Measurements from ENCODE around the gene JOSD2. TPM values are rescaled to one million over a fixed set of nuclear protein-coding genes. Genes with fewer than 3 reads are reported as not detected.

JOSD2 gene
- total RNA-seq, 4 donors from 2014 or later: 1.8 to 22.8 (median 5.5) TPM

DNA sequence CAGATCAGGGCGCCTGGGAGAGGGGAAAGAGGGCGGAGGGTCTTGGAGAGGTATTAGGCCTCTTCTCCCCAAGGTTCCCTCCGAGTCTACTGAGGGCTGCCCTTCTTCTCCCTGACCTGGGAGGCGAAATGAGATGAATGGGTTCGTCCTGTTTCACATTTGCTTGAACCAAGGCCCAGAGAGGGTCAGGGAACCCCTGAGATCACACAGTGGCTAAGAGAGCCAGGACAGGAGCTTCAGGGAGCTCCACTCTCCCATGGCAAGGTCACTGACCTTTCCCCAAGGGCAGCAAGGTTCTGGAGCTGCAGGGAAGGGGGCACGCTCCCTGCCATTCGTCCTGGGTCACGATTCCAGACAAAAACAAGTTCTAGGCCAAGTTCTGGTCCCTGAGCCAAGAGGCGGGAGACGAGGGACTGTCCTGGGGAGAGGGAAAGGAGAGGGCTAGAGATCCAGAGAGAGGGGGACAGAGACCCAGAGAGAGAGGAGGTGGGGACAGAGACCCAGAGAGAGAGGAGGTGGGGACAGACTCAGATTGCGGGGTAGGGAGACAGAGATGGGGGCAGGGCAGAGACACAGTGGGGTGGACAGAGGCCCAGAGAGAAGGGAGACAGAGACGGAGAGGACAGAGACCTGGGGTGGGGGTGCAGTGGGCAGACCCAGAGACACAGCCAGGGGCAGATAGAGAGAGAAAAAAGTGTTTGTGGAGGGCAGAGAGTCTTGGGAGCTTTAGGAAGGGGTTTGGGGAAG lies 2.2 kb upstream of the JOSD2 start:
- TF ChIP-seq, protein P1, sequence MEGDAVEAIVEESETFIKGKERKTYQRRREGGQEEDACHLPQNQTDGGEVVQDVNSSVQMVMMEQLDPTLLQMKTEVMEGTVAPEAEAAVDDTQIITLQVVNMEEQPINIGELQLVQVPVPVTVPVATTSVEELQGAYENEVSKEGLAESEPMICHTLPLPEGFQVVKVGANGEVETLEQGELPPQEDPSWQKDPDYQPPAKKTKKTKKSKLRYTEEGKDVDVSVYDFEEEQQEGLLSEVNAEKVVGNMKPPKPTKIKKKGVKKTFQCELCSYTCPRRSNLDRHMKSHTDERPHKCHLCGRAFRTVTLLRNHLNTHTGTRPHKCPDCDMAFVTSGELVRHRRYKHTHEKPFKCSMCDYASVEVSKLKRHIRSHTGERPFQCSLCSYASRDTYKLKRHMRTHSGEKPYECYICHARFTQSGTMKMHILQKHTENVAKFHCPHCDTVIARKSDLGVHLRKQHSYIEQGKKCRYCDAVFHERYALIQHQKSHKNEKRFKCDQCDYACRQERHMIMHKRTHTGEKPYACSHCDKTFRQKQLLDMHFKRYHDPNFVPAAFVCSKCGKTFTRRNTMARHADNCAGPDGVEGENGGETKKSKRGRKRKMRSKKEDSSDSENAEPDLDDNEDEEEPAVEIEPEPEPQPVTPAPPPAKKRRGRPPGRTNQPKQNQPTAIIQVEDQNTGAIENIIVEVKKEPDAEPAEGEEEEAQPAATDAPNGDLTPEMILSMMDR (IDR thresholded peaks at IDR 0.05): no peak
- TF ChIP-seq POLR2A (IDR thresholded peaks at IDR 0.05): no peak
- intact Hi-C loops (cut with DNase I; ENCODE audit: low total_unique reads): no loop called here
- DNase-seq: no peak
- Histone ChIP-seq H3K4me1 (peaks cover 0 to 7% of the 10 kb centered on the region in 2 donors), H3K27ac (no peak overlapping the region), H3K36me3 (no peaks in the 10 kb centered on the region), H3K4me3 (no peak overlapping the region), H3K9me3 (no peaks in the 10 kb centered on the region), H3K27me3 (no peaks in the 10 kb centered on the region)

DNA sequence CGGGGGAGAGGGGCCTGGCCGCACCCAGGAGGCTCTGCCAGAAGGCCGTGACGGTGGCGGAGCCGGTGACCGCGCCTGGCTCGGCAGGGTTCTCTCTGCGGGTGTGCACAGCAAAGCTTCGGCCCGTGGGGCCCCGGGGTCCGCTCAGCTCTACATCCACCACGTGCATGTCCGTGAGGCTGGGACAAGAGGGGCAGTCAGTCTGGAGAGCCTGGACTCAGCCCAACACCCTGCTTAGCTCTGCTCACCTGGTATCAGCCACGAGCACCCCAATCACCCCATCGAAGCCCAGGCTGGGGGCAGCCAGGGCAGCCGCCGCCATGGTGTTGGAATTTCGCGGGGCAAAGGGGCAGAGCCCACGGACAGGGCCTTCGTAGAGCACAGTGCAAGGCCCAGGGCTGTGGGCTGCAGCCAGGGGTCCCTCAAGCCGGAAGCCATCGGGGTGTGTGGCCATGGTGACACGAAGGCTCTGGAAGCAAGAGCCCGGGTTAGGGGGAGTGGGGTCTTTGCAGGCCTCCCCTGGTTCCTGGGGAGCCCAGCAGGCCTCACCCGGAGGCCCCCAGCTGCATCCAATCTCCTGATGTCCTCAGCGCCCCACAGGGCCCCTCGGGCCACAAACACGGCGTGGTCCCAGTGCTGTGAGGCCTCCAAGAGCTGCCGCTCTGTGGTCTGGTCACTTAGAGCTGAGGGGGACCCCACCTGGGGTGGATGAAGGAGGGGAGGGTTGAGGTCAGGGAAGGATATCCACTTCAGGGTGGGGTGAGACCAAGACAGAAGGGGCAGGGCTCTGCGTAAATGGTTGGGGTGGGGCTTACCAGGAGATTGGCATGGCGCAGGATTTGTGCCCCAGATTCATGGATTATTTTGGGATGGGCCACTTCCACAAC lies 1.4 kb upstream of the JOSD2 start:
- H3K27ac ChIP-seq: peak overlapping the region in 1 of 2 donors; percentile 85
- intact Hi-C loops (cut with DNase I; ENCODE audit: low total_unique reads): no loop called here
- H3K4me1 ChIP-seq: peaks cover 0 to 7% of the 10 kb centered on the region in 2 donors
- no peaks in the 10 kb centered on the region for H3K27me3 ChIP-seq
- DNase-seq: no peak
- no peak overlapping the region for H3K4me3 ChIP-seq
- no peaks in the 10 kb centered on the region for H3K36me3 ChIP-seq
- no peaks in the 10 kb centered on the region for H3K9me3 ChIP-seq
- TF ChIP-seq, protein P1 (IDR thresholded peaks at IDR 0.05): no peak
- TF ChIP-seq POLR2A (IDR thresholded peaks at IDR 0.05): no peak

DNA sequence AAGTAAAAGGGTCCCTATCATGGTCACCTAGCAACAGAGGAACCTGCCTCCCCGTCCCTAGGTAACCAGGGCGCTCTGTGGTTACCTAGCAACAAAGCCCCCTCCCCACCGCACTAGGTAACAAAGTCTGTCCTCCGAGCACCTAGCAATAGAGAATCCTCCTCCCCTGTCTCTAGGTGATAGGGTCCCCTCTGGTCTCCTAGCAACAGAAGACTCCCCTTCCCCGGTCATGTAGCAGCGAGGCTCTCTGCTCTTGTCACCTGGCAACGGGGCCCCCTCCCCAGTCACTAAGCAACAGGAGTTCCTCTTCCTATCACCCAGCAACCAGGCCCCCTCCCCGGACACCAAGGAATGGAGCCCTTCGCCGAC lies 307 bp downstream of the JOSD2 start:
- Histone ChIP-seq H3K27me3 (no peaks in the 10 kb centered on the region), H3K4me3 (peak overlapping the region; percentile 59 to 97), H3K9me3 (no peaks in the 10 kb centered on the region), H3K36me3 (no peaks in the 10 kb centered on the region), H3K4me1 (peaks cover 0 to 7% of the 10 kb centered on the region in 2 donors), H3K27ac (peak overlapping the region; percentile 85 to 88)
- no peak for DNase-seq
- TF ChIP-seq POLR2A (IDR thresholded peaks at IDR 0.05): no peak
- TF ChIP-seq, protein P1 (IDR thresholded peaks at IDR 0.05): no peak
- intact Hi-C loops (cut with DNase I; ENCODE audit: low total_unique reads): no loop called here

DNA sequence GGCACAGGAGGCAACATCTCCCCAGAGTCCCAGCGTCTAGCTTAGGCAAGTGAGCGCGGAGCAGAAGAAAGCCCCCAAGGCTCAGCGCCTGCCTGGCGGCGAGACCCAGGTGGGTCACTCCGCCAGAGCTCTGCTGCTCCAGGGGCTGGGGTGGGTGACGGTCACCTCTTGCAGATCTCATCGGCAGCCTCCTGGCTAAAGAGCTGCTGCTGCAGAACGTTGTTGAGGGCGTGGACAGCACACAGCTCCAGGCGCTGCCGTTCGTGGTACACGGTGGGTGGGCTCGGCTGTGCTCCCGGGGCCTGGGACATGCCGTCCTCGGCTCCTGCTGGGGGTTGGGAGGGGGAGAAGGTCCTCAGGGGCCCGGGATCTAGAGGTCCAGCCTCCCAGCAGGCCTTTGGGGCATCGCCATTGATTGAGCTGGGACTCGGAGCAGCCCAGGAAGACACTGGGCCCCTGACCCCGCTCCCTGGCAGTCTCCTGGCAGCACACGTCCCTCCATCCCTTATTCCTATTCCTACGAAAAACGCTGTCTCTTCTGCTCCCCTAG lies 795 bp downstream of the JOSD2 start:
- Histone ChIP-seq H3K4me1 (peaks cover 0 to 7% of the 10 kb centered on the region in 2 donors), H3K27me3 (no peaks in the 10 kb centered on the region), H3K36me3 (no peaks in the 10 kb centered on the region), H3K27ac (peak overlapping the region; percentile 85 to 88), H3K4me3 (peak overlapping the region; percentile 59 to 97), H3K9me3 (no peaks in the 10 kb centered on the region)
- no peak for DNase-seq
- intact Hi-C loops (cut with DNase I; ENCODE audit: low total_unique reads): no loop called here
- TF ChIP-seq, protein P1 (IDR thresholded peaks at IDR 0.05): no peak
- TF ChIP-seq POLR2A (IDR thresholded peaks at IDR 0.05): no peak
